Ovary (tissue), 3 donors: Measurements from ENCODE around the gene ARL5C.

ENCODE experiments used
- CTCF ChIP-seq, 3 donors: fragments of 450-650 bp in 2 of 3; fragments of 200-600 bp in 1 of 3; IDR thresholded peaks; one replicate each; pipeline versions ENCODE4 v1.5.1 to v1.8.0; 2016 to 2022; ENCODE audit warnings: antibody characterized with exemption in 3 of 3, mild to moderate bottlenecking in 1 of 3
- EP300 ChIP-seq: sonication (generic); formaldehyde crosslinking; IDR thresholded peaks from one replicate; pipeline ENCODE4 v1.6.1; 2017; ENCODE audit warnings: antibody characterized with exemption
- donor health status: DM: no; HTN: no; CAD: no.

DNA sequence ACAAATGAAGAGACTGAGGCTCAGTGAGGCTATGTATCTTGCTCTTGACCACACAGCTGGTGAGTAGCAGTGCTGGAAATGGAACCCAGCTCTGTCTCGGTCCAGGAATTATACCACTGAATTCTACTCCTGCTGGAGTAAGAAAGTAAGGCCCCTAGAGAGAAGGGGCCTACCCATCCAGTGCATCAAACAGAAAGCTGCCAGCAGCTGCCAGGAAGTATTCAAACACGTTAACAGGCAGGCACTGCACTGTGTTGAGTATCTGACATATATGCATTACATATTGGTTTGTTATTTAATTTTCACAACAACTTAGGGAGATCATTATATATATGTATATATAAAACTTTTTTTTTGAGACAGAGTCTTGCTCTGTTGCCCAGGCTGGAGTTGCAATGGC, 4.0 kb downstream of the ARL5C start:
- TF ChIP-seq CTCF (IDR thresholded peaks at IDR 0.05) (no peak), EP300 (no peak)
